ENCODE measurements around the gene RBPJL.

Gene RBPJL

GRCh38 chr20:45306431-45306982, at the start of gene RBPJL:
Gene RBPJL (plus strand): TSS chr20:45306840. CDS start chr20:45306923, 83 bp downstream.
- no peak for DNase-seq (ENCODE audit: low read depth)
- peak; percentile 78 for TF ChIP-seq CTCF (conservative IDR thresholded peaks at IDR 0.05; ENCODE audit: low read depth, low read length)
- no peak within 1 kb of the TSS for H3K4me3 ChIP-seq (ENCODE audit: low read depth, low read length)

GRCh38 chr20:45257161-45257560, 49.5 kb upstream of the RBPJL start:
- DNase-seq (ENCODE audit: low read depth): no peak
- H3K4me3 ChIP-seq (ENCODE audit: low read depth, low read length): no peak overlapping the region
- no peak for TF ChIP-seq CTCF (conservative IDR thresholded peaks at IDR 0.05; ENCODE audit: low read depth, low read length)

- DNase-seq (ENCODE audit: low read depth): no peak
Observed at GRCh38 chr20:45257711-45258110, 48.9 kb upstream of the RBPJL start.

GRCh38 chr20:45258259-45258658, 48.4 kb upstream of the RBPJL start:
- no peak for DNase-seq (ENCODE audit: low read depth)
- no peak overlapping the region for H3K4me3 ChIP-seq (ENCODE audit: low read depth, low read length)
- no peak for TF ChIP-seq CTCF (conservative IDR thresholded peaks at IDR 0.05; ENCODE audit: low read depth, low read length)

More at GRCh38 chr20:45257711-45258110, 48.9 kb upstream of the RBPJL start:
- H3K4me3 ChIP-seq (ENCODE audit: low read depth, low read length): no peak overlapping the region
- no peak for TF ChIP-seq CTCF (conservative IDR thresholded peaks at IDR 0.05; ENCODE audit: low read depth, low read length)

- H3K4me3 ChIP-seq (ENCODE audit: low read depth, low read length): no peak overlapping the region
- TF ChIP-seq CTCF (conservative IDR thresholded peaks at IDR 0.05; ENCODE audit: low read depth, low read length): no peak
- no peak for DNase-seq (ENCODE audit: low read depth)
Observed at GRCh38 chr20:45258664-45259063, 48.0 kb upstream of the RBPJL start.

GRCh38 chr20:45263556-45264266, 42.9 kb upstream of the RBPJL start:
- H3K4me3 ChIP-seq (ENCODE audit: low read depth, low read length): no peak overlapping the region
- no peak for TF ChIP-seq CTCF (conservative IDR thresholded peaks at IDR 0.05; ENCODE audit: low read depth, low read length)
- DNase-seq (ENCODE audit: low read depth): no peak

GRCh38 chr20:45266977-45267376, 39.7 kb upstream of the RBPJL start:
- DNase-seq (ENCODE audit: low read depth): no peak
- H3K4me3 ChIP-seq (ENCODE audit: low read depth, low read length): no peak overlapping the region
- TF ChIP-seq CTCF (conservative IDR thresholded peaks at IDR 0.05; ENCODE audit: low read depth, low read length): no peak
